HCT116 (cell line): ENCODE data around the gene CCL17. TPM values are rescaled to one million over a fixed set of nuclear protein-coding genes. Genes with fewer than 3 reads are reported as not detected.

Source experiments
- ATAC-seq: fragments of 200-7000 bp; cut with Tn5 transposase; 2 replicates; pipeline ENCODE4 v1.9.1; 2020; ENCODE audit warnings: mild to moderate bottlenecking, moderate library complexity
- BruUV-seq: library from RNA; stranded (reverse); fragments of 400-500 nt; replicated peaks from 2 replicates; lab custom pipeline; 2021; lab: Mats Ljungman, UMichigan
- CTCF ChIA-PET: fragments of 300-600 bp; sonication (Branson Sonifier 250); formaldehyde crosslinking; loops from one replicate; lab custom pipeline; 2021; ENCODE audit warnings: antibody characterized with exemption; lab: Charles Lee
- POLR2A ChIA-PET: fragments of 300-600, 350-600 bp; sonication (Branson Sonifier 250); formaldehyde crosslinking; loops from one replicate; lab custom pipeline; 2021; ENCODE audit warnings: antibody characterized with exemption; lab: Charles Lee
- RAD21 ChIA-PET, 2 experiments: fragments of 300-600 bp; sonication (Branson Sonifier 250); formaldehyde crosslinking; loops; one replicate each; lab custom pipeline; 2023; ENCODE audit warnings: low total read pairs in 2 of 2; ENCODE audit not compliant: uncharacterized antibody in 2 of 2, unreplicated experiment in 2 of 2, low non-redundant PET in 1 of 2; lab: Charles Lee
- DNase-seq: peaks from one replicate; pipeline ENCODE4 v3.0.0-alpha.2; 2010; ENCODE audit warnings: low read depth, low spot score
- H2AFZ ChIP-seq: fragments of 200-600 bp; shearing (Covaris generic), sonication (generic); 2 replicates; pipeline ENCODE4 v1.6.1; 2017; ENCODE audit warnings: low read depth, mixed run types, mixed read lengths, antibody characterized with exemption, low read length; ENCODE audit not compliant: poor library complexity, severe bottlenecking
- H3K27ac ChIP-seq: 2 replicates; pipeline ENCODE4 v1.5.1; 2012; ENCODE audit warnings: low read depth, low read length
- H3K27me3 ChIP-seq: fragments of 200-600 bp; sonication (generic); 2 replicates; pipeline ENCODE4 v1.6.1; 2016; ENCODE audit warnings: mixed run types, low read length, mixed read lengths; ENCODE audit not compliant: insufficient read depth
- H3K36me3 ChIP-seq, 2 experiments: fragments of 200-500 bp in 1 of 2; fragments of 200-600 bp in 1 of 2; sonication (Bioruptor generic) in 1 of 2; sonication (generic) in 1 of 2; 2 replicates each; pipeline versions ENCODE4 v1.5.1 to v1.6.1; 2014 to 2016; ENCODE audit warnings: low read length in 2 of 2, inconsistent platforms in 1 of 2, mixed read lengths in 1 of 2, mixed run types in 1 of 2; ENCODE audit not compliant: insufficient read depth in 2 of 2, control insufficient read depth in 1 of 2
- H3K4me1 ChIP-seq, 2 experiments: fragments of 200-600 bp in 1 of 2; sonication (generic) in 1 of 2; 2 replicates each; pipeline versions ENCODE4 v1.5.1 to v1.6.1; 2012 to 2017; ENCODE audit warnings: low read length in 2 of 2, inconsistent platforms in 1 of 2, mild to moderate bottlenecking in 1 of 2, mixed read lengths in 1 of 2, mixed run types in 1 of 2, moderate library complexity in 1 of 2; ENCODE audit not compliant: insufficient read depth in 2 of 2, control insufficient read depth in 1 of 2
- H3K4me2 ChIP-seq: fragments of 200-600 bp; sonication (generic); 2 replicates; pipeline ENCODE4 v1.6.1; 2017; ENCODE audit warnings: mixed run types, low read length, mixed read lengths
- H3K4me3 ChIP-seq, 2 experiments: fragments of 200-600 bp in 1 of 2; sonication (generic) in 1 of 2; replicated peaks in 1 of 2; 2 replicates each; pipeline ENCODE4 v1.5.1; 2011 to 2016; ENCODE audit warnings: low read length in 2 of 2, control low read depth in 1 of 2, low read depth in 1 of 2, mild to moderate bottlenecking in 1 of 2, mixed read lengths in 1 of 2, mixed run types in 1 of 2
- H3K79me2 ChIP-seq: fragments of 200-600 bp; sonication (generic); 2 replicates; pipeline ENCODE4 v1.6.1; 2017; ENCODE audit warnings: mild to moderate bottlenecking, mixed run types, low read length, moderate library complexity, mixed read lengths; ENCODE audit not compliant: insufficient read depth
- H3K9ac ChIP-seq: fragments of 200-600 bp; sonication (generic); 2 replicates; pipeline ENCODE4 v1.6.1; 2016; ENCODE audit warnings: low read length, mixed read lengths
- H3K9me2 ChIP-seq: fragments of 200-600 bp; sonication (generic), shearing (Covaris generic); 2 replicates; pipeline ENCODE4 v1.6.1; 2017; ENCODE audit warnings: mixed run types, mild to moderate bottlenecking, moderate library complexity; ENCODE audit not compliant: insufficient read depth
- H3K9me3 ChIP-seq, 2 experiments: fragments of 200-500 bp in 1 of 2; fragments of 200-600 bp in 1 of 2; sonication (Bioruptor generic) in 1 of 2; sonication (generic) in 1 of 2; 2 replicates each; pipeline ENCODE4 v1.6.1; 2014 to 2017; ENCODE audit warnings: low read length in 2 of 2, mixed read lengths in 2 of 2, inconsistent platforms in 1 of 2, low read depth in 1 of 2, mild to moderate bottlenecking in 1 of 2, mixed run types in 1 of 2, moderate library complexity in 1 of 2; ENCODE audit not compliant: control insufficient read depth in 1 of 2, insufficient read depth in 1 of 2
- H4K20me1 ChIP-seq: fragments of 200-600 bp; sonication (generic), shearing (Covaris generic); 2 replicates; pipeline ENCODE4 v1.6.1; 2017; ENCODE audit warnings: mixed run types, mild to moderate bottlenecking, moderate library complexity; ENCODE audit not compliant: insufficient read depth
- CEBPB ChIP-seq: IDR thresholded peaks from 2 replicates; pipeline ENCODE4 v1.6.1; 2012; ENCODE audit warnings: low read depth
- ELF1 ChIP-seq: IDR thresholded peaks from 2 replicates; pipeline ENCODE4 v1.6.1; 2012; ENCODE audit warnings: low read depth, borderline replicate concordance
- EZH2 ChIP-seq: fragments of 200-600 bp; sonication (generic); IDR thresholded peaks from 2 replicates; pipeline ENCODE4 v1.6.1; 2017; ENCODE audit warnings: antibody characterized with exemption, mixed run types
- EZH2phosphoT487 ChIP-seq: fragments of 200-600 bp; IDR thresholded peaks from 2 replicates; pipeline ENCODE4 v1.6.1; 2018; ENCODE audit warnings: antibody characterized with exemption, borderline replicate concordance
- JUND ChIP-seq: IDR thresholded peaks from 2 replicates; pipeline ENCODE4 v1.6.1; 2012
- SIN3A ChIP-seq: IDR thresholded peaks from 2 replicates; pipeline ENCODE4 v1.6.1; 2012; ENCODE audit warnings: low read depth
- SRF ChIP-seq: IDR thresholded peaks from 2 replicates; pipeline ENCODE4 v1.6.1; 2012; ENCODE audit warnings: low read depth
- TCF7L2 ChIP-seq: IDR thresholded peaks from 2 replicates; pipeline ENCODE4 v1.7.0; 2011; ENCODE audit warnings: borderline replicate concordance, inconsistent platforms; ENCODE audit not compliant: insufficient read depth, insufficient read length; ENCODE audit errors: extremely low read depth
- ZFX ChIP-seq: fragments of 450-650 bp; IDR thresholded peaks from 2 replicates; pipeline ENCODE4 v1.6.1; 2017
- intact Hi-C: fragments of 100-400 bp; cut with micrococcal nuclease; formaldehyde crosslinking; loops from 2 replicates; pipeline ENCODE4 v1.10.0; 2022
- total RNA-seq: library from RNA; stranded (reverse); gene quantifications from one replicate; pipeline ENCODE4 v1.2.1, GENCODE V29; 2021; ENCODE audit not compliant: unreplicated experiment
- TF ChIP-seq, protein P1 (sequence below): IDR thresholded peaks from 2 replicates; pipeline ENCODE4 v1.6.1; 2012; ENCODE audit warnings: low read depth
- TF ChIP-seq, protein P2 (sequence below): IDR thresholded peaks from 2 replicates; pipeline ENCODE4 v1.6.1; 2012
- TF ChIP-seq, protein P3 (sequence below): IDR thresholded peaks from 2 replicates; pipeline ENCODE4 v1.6.1; 2012
- TF ChIP-seq, protein P4 (sequence below), 3 experiments: fragments of 200-600 bp in 1 of 3; sonication (generic) in 1 of 3; IDR thresholded peaks in 2 of 3; conservative IDR thresholded peaks in 1 of 3; 2 replicates each; pipeline ENCODE4 v1.5.1; 2012 to 2017; ENCODE audit warnings: low read depth in 2 of 3, low read length in 2 of 3, antibody characterized with exemption in 1 of 3, borderline replicate concordance in 1 of 3, control low read depth in 1 of 3, mild to moderate bottlenecking in 1 of 3, mixed read lengths in 1 of 3, mixed run types in 1 of 3, moderate library complexity in 1 of 3; ENCODE audit not compliant: insufficient read depth in 1 of 3

Gene CCL17
- total RNA-seq, 1 experiment from 2014 or later, result not detected

DNA sequence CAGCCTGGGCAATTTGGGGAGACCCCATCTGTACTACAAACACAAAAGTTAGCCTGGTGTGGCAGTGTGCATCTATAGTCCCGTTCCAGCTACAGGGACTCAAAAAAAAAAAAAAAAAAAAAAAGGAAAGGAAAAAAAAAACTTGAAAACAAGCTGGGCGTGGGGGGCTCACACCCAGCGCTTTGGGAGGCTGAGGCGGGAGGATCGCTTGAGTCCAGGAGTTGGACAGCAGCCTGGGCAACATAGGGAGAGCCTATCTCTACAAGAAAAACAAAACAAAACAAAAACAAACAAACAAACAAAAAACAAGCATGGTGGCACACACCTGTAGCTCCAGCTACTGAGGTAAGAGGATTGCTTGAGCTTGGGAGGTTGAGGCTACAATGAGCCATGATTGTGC, 12.9 kb upstream of the CCL17 start:
- Histone ChIP-seq H4K20me1 (no peaks in the 10 kb centered on the region), H3K79me2 (no peaks in the 10 kb centered on the region), H3K9me2 (no peaks in the 10 kb centered on the region), H3K27me3 (0 out of 2 replicates have a peak, but pooled peaks cover 3% of the 10 kb centered on the region), H3K36me3 (no peaks in the 10 kb centered on the region), H3K27ac (no peak overlapping the region), H3K4me2 (no peak overlapping the region), H3K4me3 (no peak overlapping the region), H3K9ac (no peak overlapping the region), H2AFZ (no peak overlapping the region), H3K4me1 (no peaks in the 10 kb centered on the region), H3K9me3 (no peaks in the 10 kb centered on the region)
- intact Hi-C loops, result no loop called here
- CTCF ChIA-PET, result interaction anchor here (0.7 to 1.0 kb wide), 2 partner anchors 75 to 477 kb away, joined by 3 read pairs; no protein-coding TSS in a partner anchor
- DNase-seq (no peak), ATAC-seq (no peak)
- BruUV-seq, result no TSS peak
- no peak for TF ChIP-seq SRF
- TF ChIP-seq, protein P1, sequence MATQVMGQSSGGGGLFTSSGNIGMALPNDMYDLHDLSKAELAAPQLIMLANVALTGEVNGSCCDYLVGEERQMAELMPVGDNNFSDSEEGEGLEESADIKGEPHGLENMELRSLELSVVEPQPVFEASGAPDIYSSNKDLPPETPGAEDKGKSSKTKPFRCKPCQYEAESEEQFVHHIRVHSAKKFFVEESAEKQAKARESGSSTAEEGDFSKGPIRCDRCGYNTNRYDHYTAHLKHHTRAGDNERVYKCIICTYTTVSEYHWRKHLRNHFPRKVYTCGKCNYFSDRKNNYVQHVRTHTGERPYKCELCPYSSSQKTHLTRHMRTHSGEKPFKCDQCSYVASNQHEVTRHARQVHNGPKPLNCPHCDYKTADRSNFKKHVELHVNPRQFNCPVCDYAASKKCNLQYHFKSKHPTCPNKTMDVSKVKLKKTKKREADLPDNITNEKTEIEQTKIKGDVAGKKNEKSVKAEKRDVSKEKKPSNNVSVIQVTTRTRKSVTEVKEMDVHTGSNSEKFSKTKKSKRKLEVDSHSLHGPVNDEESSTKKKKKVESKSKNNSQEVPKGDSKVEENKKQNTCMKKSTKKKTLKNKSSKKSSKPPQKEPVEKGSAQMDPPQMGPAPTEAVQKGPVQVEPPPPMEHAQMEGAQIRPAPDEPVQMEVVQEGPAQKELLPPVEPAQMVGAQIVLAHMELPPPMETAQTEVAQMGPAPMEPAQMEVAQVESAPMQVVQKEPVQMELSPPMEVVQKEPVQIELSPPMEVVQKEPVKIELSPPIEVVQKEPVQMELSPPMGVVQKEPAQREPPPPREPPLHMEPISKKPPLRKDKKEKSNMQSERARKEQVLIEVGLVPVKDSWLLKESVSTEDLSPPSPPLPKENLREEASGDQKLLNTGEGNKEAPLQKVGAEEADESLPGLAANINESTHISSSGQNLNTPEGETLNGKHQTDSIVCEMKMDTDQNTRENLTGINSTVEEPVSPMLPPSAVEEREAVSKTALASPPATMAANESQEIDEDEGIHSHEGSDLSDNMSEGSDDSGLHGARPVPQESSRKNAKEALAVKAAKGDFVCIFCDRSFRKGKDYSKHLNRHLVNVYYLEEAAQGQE, result no peak
- no peak for TF ChIP-seq EZH2phosphoT487
- no peak for TF ChIP-seq ELF1
- TF ChIP-seq TCF7L2, result no peak
- TF ChIP-seq JUND, result no peak
- TF ChIP-seq CEBPB, result no peak
- TF ChIP-seq, protein P2, sequence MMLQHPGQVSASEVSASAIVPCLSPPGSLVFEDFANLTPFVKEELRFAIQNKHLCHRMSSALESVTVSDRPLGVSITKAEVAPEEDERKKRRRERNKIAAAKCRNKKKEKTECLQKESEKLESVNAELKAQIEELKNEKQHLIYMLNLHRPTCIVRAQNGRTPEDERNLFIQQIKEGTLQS, result no peak
- TF ChIP-seq, protein P3, sequence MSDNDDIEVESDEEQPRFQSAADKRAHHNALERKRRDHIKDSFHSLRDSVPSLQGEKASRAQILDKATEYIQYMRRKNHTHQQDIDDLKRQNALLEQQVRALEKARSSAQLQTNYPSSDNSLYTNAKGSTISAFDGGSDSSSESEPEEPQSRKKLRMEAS, result no peak
- TF ChIP-seq ZFX, result no peak
- TF ChIP-seq, protein P4, sequence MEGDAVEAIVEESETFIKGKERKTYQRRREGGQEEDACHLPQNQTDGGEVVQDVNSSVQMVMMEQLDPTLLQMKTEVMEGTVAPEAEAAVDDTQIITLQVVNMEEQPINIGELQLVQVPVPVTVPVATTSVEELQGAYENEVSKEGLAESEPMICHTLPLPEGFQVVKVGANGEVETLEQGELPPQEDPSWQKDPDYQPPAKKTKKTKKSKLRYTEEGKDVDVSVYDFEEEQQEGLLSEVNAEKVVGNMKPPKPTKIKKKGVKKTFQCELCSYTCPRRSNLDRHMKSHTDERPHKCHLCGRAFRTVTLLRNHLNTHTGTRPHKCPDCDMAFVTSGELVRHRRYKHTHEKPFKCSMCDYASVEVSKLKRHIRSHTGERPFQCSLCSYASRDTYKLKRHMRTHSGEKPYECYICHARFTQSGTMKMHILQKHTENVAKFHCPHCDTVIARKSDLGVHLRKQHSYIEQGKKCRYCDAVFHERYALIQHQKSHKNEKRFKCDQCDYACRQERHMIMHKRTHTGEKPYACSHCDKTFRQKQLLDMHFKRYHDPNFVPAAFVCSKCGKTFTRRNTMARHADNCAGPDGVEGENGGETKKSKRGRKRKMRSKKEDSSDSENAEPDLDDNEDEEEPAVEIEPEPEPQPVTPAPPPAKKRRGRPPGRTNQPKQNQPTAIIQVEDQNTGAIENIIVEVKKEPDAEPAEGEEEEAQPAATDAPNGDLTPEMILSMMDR (IDR thresholded peaks at IDR 0.05 in 2 of 3, conservative IDR thresholded peaks at IDR 0.05 in 1 of 3; ENCODE audit: borderline replicate concordance in 1 of 3, insufficient read depth in 1 of 3, low read depth in 2 of 3, low read length in 2 of 3), result no peak
- no peak for TF ChIP-seq SIN3A
- TF ChIP-seq EZH2, result no peak
- RAD21 ChIA-PET, result no interaction called here
- POLR2A ChIA-PET, result interaction anchor here (0.6 to 0.7 kb wide), 2 partner anchors 36 to 401 kb away, joined by 3 read pairs; no protein-coding TSS in a partner anchor
